Neutrophil (primary cell): ENCODE measurements around the gene ACCSL.

ENCODE experiments used
- H3K27ac ChIP-seq: fragments of 200-600 bp; sonication (generic); 2 replicates; pipeline ENCODE4 v1.5.1; 2016; ENCODE audit warnings: mild to moderate bottlenecking, moderate library complexity
- H3K27me3 ChIP-seq: fragments of 200-600 bp; sonication (generic); 2 replicates; pipeline ENCODE4 v1.6.0; 2016; ENCODE audit warnings: mild to moderate bottlenecking
- H3K36me3 ChIP-seq: fragments of 200-600 bp; sonication (generic); 2 replicates; pipeline ENCODE4 v1.5.1; 2017
- H3K4me1 ChIP-seq, 2 experiments: fragments of 200-600 bp in 1 of 2; sonication (generic) in 1 of 2; 1 replicate in 1 of 2; 2 replicates in 1 of 2; pipeline versions ENCODE4 v1.5.1 to v1.6.1; 2013 to 2016; ENCODE audit warnings: low read depth in 1 of 2, low read length in 1 of 2, mild to moderate bottlenecking in 1 of 2, moderate library complexity in 1 of 2; ENCODE audit not compliant: control insufficient read depth in 1 of 2, insufficient read depth in 1 of 2
- H3K4me3 ChIP-seq, 2 experiments: fragments of 200-600 bp in 1 of 2; sonication (generic) in 1 of 2; 1 replicate in 1 of 2; 2 replicates in 1 of 2; pipeline ENCODE4 v1.5.1; 2013 to 2016; ENCODE audit warnings: low read depth in 1 of 2, low read length in 1 of 2, mild to moderate bottlenecking in 1 of 2, moderate library complexity in 1 of 2
- H3K9me3 ChIP-seq: fragments of 200-600 bp; sonication (generic); 2 replicates; pipeline ENCODE4 v1.5.1; 2016
- CTCF ChIP-seq: fragments of 200-600 bp; sonication (generic); IDR thresholded peaks from 2 replicates; pipeline ENCODE4 v1.5.1; 2016; ENCODE audit warnings: antibody characterized with exemption

Gene ACCSL

GRCh38 chr11:44047931-44048431 is at the start of gene ACCSL:
TSS of gene ACCSL (plus strand) at chr11:44047981. CDS start at chr11:44048037, 56 bp downstream.
- Histone ChIP-seq H3K4me3 (no peak within 1 kb of the TSS), H3K9me3 (no peaks in the 10 kb centered on the region), H3K36me3 (no peaks in the 10 kb centered on the region), H3K27ac (no peak within 1 kb of the TSS), H3K27me3 (peaks cover 8% of the 10 kb centered on the region), H3K4me1 (no peaks in the 10 kb centered on the region)
- TF ChIP-seq CTCF: no peak

GRCh38 chr11:43998308-43998707 is 49.5 kb upstream of the ACCSL start:
- H3K27me3 ChIP-seq: peaks cover 8% of the 10 kb centered on the region
- H3K27ac ChIP-seq: no peak overlapping the region
- H3K4me1 ChIP-seq: no peaks in the 10 kb centered on the region
- no peaks in the 10 kb centered on the region for H3K9me3 ChIP-seq
- no peak for TF ChIP-seq CTCF
- no peak overlapping the region for H3K4me3 ChIP-seq
- H3K36me3 ChIP-seq: no peaks in the 10 kb centered on the region

GRCh38 chr11:44000731-44001130 is 47.0 kb upstream of the ACCSL start:
- H3K4me1 ChIP-seq: no peaks in the 10 kb centered on the region
- no peaks in the 10 kb centered on the region for H3K36me3 ChIP-seq
- H3K4me3 ChIP-seq: no peak overlapping the region
- peaks cover 8% of the 10 kb centered on the region for H3K27me3 ChIP-seq
- H3K27ac ChIP-seq: no peak overlapping the region
- no peak for TF ChIP-seq CTCF
- no peaks in the 10 kb centered on the region for H3K9me3 ChIP-seq

GRCh38 chr11:44002191-44003093 is 45.3 kb upstream of the ACCSL start:
- Histone ChIP-seq H3K27me3 (peaks cover 8% of the 10 kb centered on the region), H3K27ac (no peak overlapping the region), H3K9me3 (no peaks in the 10 kb centered on the region), H3K4me3 (no peak overlapping the region), H3K36me3 (no peaks in the 10 kb centered on the region), H3K4me1 (no peaks in the 10 kb centered on the region)
- no peak for TF ChIP-seq CTCF

- H3K4me1 ChIP-seq: no peaks in the 10 kb centered on the region
- no peaks in the 10 kb centered on the region for H3K9me3 ChIP-seq
- H3K36me3 ChIP-seq: no peaks in the 10 kb centered on the region
- TF ChIP-seq CTCF: no peak
- peaks cover 8% of the 10 kb centered on the region for H3K27me3 ChIP-seq
- no peak overlapping the region for H3K27ac ChIP-seq
- H3K4me3 ChIP-seq: no peak overlapping the region
Observed at GRCh38 chr11:44003736-44004451, 43.9 kb upstream of the ACCSL start.
